GM13976 (cell line): ENCODE results near the gene TBC1D22A.

Experiments
- DNase-seq: peaks from one replicate; pipeline ENCODE4 v3.0.0; 2012; ENCODE audit warnings: low spot score
- in situ Hi-C: fragments of 300-500 bp; cut with MboI; formaldehyde crosslinking; loops from one replicate; pipeline ENCODE4 v1.12.0; 2022; ENCODE audit warnings: low sequenced_read_pairs, mixed read lengths, inconsistent platforms; ENCODE audit not compliant: unreplicated experiment
- TF ChIP-seq, protein P1 (sequence below): IDR thresholded peaks from 2 replicates; pipeline ENCODE4 v1.5.1; 2012; ENCODE audit warnings: borderline replicate concordance, mild to moderate bottlenecking; ENCODE audit not compliant: insufficient read depth; ENCODE audit errors: extremely low read depth, missing control alignments, control extremely low read depth

Gene TBC1D22A

DNA sequence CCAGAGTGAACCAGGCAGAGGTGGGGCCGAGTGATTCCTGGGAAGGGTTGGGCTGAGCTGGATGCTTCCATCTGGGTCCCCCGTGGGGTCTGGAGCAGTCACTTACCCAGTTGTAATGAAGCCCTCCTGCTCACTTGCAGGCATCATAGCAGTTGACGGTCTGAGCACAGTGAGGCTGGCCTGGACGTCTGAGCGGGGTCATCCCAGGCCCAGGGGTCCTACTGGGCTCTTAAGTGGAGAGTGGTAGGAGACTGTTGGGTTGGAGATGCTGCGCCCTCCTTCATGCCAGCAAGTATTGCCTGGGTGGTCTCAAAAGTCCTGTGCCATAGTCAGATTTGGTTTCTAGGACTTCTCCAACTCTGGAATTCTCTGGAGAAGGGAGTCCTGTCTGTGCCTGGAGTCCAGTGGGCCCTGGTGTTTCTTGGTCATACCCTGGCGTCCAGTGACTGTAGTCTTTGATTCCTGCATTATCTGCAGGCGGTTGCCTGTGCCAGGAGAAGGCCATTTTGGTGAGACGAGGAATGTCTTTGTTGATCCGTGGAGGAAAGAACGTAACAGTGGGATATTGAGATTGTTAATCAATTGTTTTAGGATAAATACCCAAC lies 82.3 kb downstream of the TBC1D22A start:
- TF ChIP-seq, protein P1, sequence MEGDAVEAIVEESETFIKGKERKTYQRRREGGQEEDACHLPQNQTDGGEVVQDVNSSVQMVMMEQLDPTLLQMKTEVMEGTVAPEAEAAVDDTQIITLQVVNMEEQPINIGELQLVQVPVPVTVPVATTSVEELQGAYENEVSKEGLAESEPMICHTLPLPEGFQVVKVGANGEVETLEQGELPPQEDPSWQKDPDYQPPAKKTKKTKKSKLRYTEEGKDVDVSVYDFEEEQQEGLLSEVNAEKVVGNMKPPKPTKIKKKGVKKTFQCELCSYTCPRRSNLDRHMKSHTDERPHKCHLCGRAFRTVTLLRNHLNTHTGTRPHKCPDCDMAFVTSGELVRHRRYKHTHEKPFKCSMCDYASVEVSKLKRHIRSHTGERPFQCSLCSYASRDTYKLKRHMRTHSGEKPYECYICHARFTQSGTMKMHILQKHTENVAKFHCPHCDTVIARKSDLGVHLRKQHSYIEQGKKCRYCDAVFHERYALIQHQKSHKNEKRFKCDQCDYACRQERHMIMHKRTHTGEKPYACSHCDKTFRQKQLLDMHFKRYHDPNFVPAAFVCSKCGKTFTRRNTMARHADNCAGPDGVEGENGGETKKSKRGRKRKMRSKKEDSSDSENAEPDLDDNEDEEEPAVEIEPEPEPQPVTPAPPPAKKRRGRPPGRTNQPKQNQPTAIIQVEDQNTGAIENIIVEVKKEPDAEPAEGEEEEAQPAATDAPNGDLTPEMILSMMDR = no peak
- no peak for DNase-seq
- in situ Hi-C loops = no loop called here

DNA sequence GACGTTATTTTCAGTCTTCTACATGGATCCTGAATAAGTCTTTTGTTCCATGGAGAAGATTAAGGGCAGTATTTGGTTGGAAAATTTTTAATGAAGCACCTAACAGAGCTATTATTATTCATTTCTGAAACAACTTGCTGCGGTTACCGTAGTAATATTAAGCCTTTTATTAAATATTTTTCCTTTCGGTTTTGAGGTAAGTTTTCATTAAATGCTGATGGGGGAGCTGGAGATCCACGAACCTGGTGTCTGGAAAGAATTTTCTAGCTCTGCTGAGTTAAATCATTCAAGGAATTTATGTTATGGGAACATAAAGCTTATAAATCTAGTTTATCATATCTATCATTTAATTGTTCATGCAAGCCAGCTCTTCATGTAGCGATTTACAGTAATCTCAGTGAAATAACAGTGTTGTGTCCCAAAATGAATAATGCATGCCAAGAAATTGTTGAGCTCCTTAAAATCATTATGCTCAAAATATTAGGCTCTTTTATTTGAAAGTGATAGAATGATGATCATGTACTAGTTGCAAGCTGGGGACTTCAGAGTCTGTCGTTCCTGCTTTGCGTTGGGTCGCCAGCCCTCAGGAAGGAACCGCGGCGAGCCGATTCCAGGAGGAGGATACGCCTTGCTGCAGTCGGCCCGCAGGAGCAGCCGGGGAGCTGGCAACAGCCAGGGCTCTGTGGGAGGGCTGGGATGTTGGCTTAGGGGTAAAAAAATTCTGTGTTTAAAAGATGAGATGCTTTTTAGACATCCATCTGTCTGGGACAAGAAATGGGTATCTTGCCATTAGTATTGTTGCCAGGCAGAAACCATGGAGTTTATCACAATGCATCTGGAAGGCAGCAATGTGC lies 83.1 kb downstream of the TBC1D22A start:
- DNase-seq = no peak
- in situ Hi-C loops = no loop called here
- TF ChIP-seq, protein P1 = no peak

DNA sequence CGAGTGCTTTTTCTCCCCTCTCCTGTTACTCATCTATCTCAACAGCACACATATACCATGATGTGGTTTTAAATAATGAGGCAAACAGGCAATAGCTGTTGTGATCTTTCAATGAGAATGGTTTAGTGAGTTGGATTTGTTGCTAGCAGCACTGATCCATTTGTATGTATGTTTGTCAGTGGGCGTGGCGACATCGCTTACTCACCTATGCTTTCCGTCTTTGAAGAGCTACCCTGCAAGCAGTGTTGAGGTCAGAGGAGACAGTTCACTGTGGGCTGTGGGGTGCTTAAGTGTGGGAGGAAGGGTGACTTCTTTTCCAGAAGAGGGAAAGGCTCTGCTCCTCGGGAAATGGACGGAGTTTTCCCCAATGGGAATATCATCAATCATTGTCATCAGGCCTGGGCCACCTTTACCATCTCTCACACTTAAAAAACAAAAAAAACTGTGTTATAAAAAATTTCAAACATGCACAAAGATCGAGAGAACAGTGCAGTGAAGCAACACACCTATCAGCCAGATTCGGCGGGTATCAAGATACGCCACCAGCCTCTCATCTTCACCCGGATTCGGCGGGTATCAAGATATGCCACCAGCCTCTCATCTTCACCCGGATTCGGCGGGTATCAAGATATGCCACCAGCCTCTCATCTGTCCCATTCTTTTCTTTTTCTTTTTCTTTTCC lies 83.8 kb downstream of the TBC1D22A start:
- DNase-seq = no peak
- in situ Hi-C loops = no loop called here
- TF ChIP-seq, protein P1 = no peak

DNA sequence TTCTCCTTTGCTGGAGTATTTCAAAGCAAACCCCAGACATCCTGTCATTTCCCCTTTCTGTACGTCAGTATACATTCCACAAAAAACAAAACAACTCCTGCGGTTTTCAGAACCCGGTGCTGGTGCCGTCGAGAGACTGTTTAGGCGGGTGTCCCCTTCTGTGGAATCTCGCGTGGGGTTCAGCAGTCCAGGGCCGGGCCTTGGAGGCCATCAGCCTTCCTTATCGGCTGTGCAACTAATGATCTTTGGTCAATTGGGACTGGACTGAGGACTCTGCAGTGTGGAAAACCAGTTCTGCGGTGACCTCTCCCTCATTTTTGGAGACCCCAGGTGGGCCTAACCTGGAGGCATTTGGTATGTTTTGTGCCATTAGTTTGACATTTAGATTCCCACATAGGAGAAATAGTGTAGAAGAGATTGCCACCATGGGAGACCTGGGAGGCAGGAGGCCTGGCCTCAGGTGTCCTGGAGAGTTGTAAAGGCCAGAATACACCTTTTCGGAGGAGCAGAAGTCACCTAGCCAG lies 84.4 kb downstream of the TBC1D22A start:
- TF ChIP-seq, protein P1 = no peak
- no peak for DNase-seq
- in situ Hi-C loops = no loop called here

DNA sequence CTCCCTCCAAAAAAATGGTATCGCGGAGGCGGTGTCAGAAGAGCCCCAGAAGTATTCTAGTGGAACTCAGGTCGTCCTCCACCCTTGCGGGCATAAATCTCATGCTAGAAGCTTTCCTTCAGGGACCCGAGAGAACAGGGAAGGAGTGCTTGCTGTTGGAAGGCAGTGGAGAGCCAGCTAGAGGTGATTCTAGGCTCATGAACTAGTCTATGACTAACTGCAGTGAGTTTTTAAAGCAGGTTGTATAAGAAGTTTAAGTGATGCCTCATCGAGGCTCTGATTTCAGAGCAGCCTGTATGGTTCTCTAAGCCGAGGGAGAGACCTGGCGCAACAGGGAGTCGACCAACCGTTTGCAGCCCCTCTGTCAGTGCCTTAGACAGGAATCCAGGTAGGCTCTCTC lies 85.7 kb downstream of the TBC1D22A start:
- in situ Hi-C loops = no loop called here
- TF ChIP-seq, protein P1 = no peak
- no peak for DNase-seq

- in situ Hi-C loops = no loop called here
- TF ChIP-seq, protein P1 = no peak
- no peak for DNase-seq
These were observed 86.7 kb downstream of the TBC1D22A start for GRCh38 chr22:46849101-46849500.
